K562 (cell line): ENCODE data around the gene KYAT1. TPM values are rescaled to one million over a fixed set of nuclear protein-coding genes. Genes with fewer than 3 reads are reported as not detected.

Experiments used
- AFF4 ChIP-seq: sonication (generic); formaldehyde crosslinking; IDR thresholded peaks from 2 replicates; pipeline ENCODE4 v1.8.0; 2023; ENCODE audit warnings: mild to moderate bottlenecking, missing genetic modification reagents
- HDAC8 ChIP-seq: fragments of 450-650 bp; IDR thresholded peaks from 2 replicates; pipeline ENCODE4 v1.6.1; 2016; ENCODE audit warnings: mild to moderate bottlenecking, missing genetic modification characterization, moderate library complexity, missing compliant biosample characterization
- JUNB ChIP-seq: fragments of 450-650 bp; formaldehyde crosslinking; conservative IDR thresholded peaks from 2 replicates; pipeline ENCODE4 v1.4.0; 2020; ENCODE audit warnings: mild to moderate bottlenecking
- KLF6 ChIP-seq: fragments of 250-450 bp; sonication (Bioruptor Pico); IDR thresholded peaks from 2 replicates; pipeline ENCODE4 v1.4.0; 2020; ENCODE audit warnings: mild to moderate bottlenecking, moderate library complexity, borderline replicate concordance
- MAX ChIP-seq: sonication (generic); formaldehyde crosslinking; IDR thresholded peaks from 2 replicates; pipeline ENCODE4 v1.9.0; 2022; ENCODE audit warnings: mild to moderate bottlenecking, missing genetic modification reagents
- PTRF ChIP-seq: fragments of 450-650 bp; IDR thresholded peaks from 2 replicates; pipeline ENCODE4 v1.6.1; 2016; ENCODE audit warnings: mild to moderate bottlenecking, missing genetic modification characterization, missing compliant biosample characterization
- SIRT6 ChIP-seq: IDR thresholded peaks from one replicate; pipeline ENCODE4 v1.6.1; 2012; ENCODE audit warnings: low read depth, mild to moderate bottlenecking, control low read depth, inconsistent platforms, low read length, moderate library complexity
- TAF1 ChIP-seq: IDR thresholded peaks from 2 replicates; pipeline ENCODE4 v1.6.1; 2011; ENCODE audit warnings: mild to moderate bottlenecking, low read length, moderate library complexity; ENCODE audit not compliant: insufficient read depth, control insufficient read depth, severe bottlenecking; ENCODE audit errors: extremely low read depth
- TEAD4 ChIP-seq, 2 experiments: sonication (generic) in 1 of 2; formaldehyde crosslinking in 1 of 2; IDR thresholded peaks; 2 replicates each; pipeline versions ENCODE4 v1.6.1 to v1.8.0; 2012 to 2022; ENCODE audit warnings: borderline replicate concordance in 1 of 2, inconsistent platforms in 1 of 2, low read length in 1 of 2, mild to moderate bottlenecking in 1 of 2, missing genetic modification reagents in 1 of 2
- XRCC5 ChIP-seq: fragments of 200-400 bp; formaldehyde crosslinking; IDR thresholded peaks from 2 replicates; pipeline ENCODE4 v1.6.1; 2017; ENCODE audit warnings: low read depth, mild to moderate bottlenecking, low read length
- ZNF282 ChIP-seq: sonication (generic); formaldehyde crosslinking; IDR thresholded peaks from 2 replicates; pipeline ENCODE4 v1.8.1; 2023; ENCODE audit warnings: missing genetic modification reagents
- ZNF507 ChIP-seq: conservative IDR thresholded peaks from 2 replicates; pipeline ENCODE4 v1.6.1; 2017; ENCODE audit warnings: missing genetic modification characterization, missing compliant biosample characterization
- ZNF512 ChIP-seq: IDR thresholded peaks from 2 replicates; pipeline ENCODE4 v1.6.1; 2016; ENCODE audit warnings: missing genetic modification characterization, missing compliant biosample characterization
- polyA plus RNA-seq, 8 experiments: library from polyadenylated mRNA; depleted of rRNA in 4 of 8; stranded (reverse) in 5 of 8; unstranded in 3 of 8; fragments of >200 nt; fragmentation: Nextera tagmentation in 2 of 8; fragmentation: Illumina TruSeq in 1 of 8; extraction: Ambion mirVana in 2 of 8; extraction: Trizol in 1 of 8; gene quantifications; 2 replicates each; pipeline versions ENCODE4 v1.2.1 to v1.2.3, GENCODE V29; 2011 to 2014; ENCODE audit warnings: inconsistent platforms in 1 of 8, missing spikeins in 1 of 8
- total RNA-seq, 7 experiments: library from RNA; depleted of rRNA in 6 of 7; stranded (reverse); fragments of >200 nt in 6 of 7; fragmentation: Illumina TruSeq in 2 of 7; extraction: Trizol in 2 of 7; gene quantifications; 2 replicates each; pipeline versions ENCODE4 v1.2.1 to v1.2.3, GENCODE V29; 2011 to 2021; ENCODE audit warnings: low replicate concordance in 1 of 7
- TF ChIP-seq, protein P1 (sequence below): sonication (generic); formaldehyde crosslinking; IDR thresholded peaks from 2 replicates; pipeline ENCODE4 v1.8.0; 2022; ENCODE audit warnings: missing genetic modification reagents, mild to moderate bottlenecking, moderate library complexity, borderline replicate concordance

The KYAT1 gene
- total and polyA plus RNA-seq, 9 of the 15 experiments (the other 6 are each of a cell fraction or from before 2014, with no cell fraction given), result 6.4 to 16.8 (median 11.1) TPM

DNA sequence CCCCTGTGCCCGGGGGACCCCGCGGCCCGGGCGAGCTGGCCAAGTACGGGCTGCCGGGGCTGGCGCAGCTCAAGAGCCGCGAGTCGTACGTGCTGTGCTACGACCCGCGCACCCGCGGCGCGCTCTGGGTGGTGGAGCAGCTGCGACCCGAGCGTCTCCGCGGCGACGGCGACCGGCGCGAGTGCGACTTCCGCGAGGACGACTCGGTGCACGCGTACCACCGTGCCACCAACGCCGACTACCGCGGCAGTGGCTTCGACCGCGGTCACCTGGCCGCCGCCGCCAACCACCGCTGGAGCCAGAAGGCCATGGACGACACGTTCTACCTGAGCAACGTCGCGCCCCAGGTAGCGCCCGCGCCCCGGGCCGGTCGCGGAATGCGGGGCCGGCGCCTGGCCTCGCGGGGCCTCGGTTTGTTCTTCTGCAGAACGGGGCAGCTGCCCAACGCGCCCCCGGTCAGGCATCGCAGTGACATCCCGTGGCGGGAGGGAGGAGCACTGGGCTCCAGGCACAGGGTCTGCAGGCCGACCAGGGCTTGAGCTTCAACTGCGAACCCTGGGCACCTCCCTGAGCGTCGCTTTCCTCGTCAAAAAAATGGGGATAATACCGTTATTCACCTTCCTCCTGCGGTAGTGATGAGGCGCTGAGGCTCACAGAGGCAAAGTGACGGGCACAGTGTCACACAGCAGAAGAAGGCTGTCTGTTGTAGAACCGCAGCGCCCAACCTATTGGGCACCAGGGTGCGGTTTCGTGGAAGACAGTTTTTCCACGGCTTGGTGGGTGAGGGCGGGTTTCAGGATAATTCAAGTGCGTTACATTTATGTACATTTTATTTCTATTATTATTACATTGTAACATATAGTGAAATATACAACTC, 62.7 kb downstream of the KYAT1 start (continued):
- 0 out of 2 replicates have a peak, but pooled peaks have one; percentile 34 for TF ChIP-seq AFF4
- TF ChIP-seq PTRF (tag), result no peak
- TF ChIP-seq ZNF282 (CRISPR knock-in tag), result no peak
- TF ChIP-seq, protein P1, sequence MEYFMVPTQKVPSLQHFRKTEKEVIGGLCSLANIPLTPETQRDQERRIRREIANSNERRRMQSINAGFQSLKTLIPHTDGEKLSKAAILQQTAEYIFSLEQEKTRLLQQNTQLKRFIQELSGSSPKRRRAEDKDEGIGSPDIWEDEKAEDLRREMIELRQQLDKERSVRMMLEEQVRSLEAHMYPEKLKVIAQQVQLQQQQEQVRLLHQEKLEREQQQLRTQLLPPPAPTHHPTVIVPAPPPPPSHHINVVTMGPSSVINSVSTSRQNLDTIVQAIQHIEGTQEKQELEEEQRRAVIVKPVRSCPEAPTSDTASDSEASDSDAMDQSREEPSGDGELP, result no peak; the same call in 1 of the 2 replicates
- no peak for TF ChIP-seq KLF6 (CRISPR knock-in tag)
- TF ChIP-seq TAF1, result peak; percentile 1
- no peak for TF ChIP-seq XRCC5
- TF ChIP-seq MAX (CRISPR knock-in tag), result peak; percentile 53
- TF ChIP-seq HDAC8 (tag), result no peak
- no peak for TF ChIP-seq SIRT6
- no peak for TF ChIP-seq JUNB
- TF ChIP-seq TEAD4 (IDR thresholded peaks at IDR 0.05; ENCODE audit: low read length), result no peak
- TF ChIP-seq TEAD4 (CRISPR knock-in tag; IDR thresholded peaks at IDR 0.05; ENCODE audit: borderline replicate concordance), result no peak; the same call in 1 of the 2 replicates
- no peak for TF ChIP-seq ZNF512
- TF ChIP-seq ZNF507 (tag), result no peak
